OCI-LY3 (cell line): ENCODE results near the gene PLCL1.

ENCODE experiments used
- EZH2phosphoT487 ChIP-seq: fragments of 200-600 bp; shearing (Covaris generic); IDR thresholded peaks from 2 replicates; pipeline ENCODE4 v1.6.1; 2018; ENCODE audit warnings: antibody characterized with exemption, mixed run types, low read depth
- TF ChIP-seq, protein P1 (sequence below): fragments of 200-600, 300-600 bp; sonication (generic); IDR thresholded peaks from 2 replicates; pipeline ENCODE4 v1.5.1; 2014; ENCODE audit warnings: antibody characterized with exemption, low read length, low read depth

DNA sequence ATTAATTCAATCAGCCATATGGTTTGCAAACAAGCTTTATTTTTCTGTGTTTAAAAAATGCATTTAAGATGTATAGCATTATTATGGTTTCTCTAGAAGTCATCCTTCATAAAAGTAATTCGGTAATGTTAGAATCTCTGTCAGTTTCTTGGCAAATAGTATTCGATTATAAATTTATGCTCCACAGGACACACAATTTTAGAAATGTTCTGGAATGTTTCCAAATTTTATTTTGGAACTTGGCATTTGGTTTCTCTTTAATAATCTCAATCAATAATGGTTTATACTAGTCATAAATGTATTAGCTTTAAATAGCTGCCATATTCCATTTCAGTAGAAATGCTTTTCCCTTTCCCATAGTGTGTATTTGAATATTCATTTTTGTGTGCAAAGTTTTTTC, 156.4 kb downstream of the PLCL1 start:
- TF ChIP-seq, protein P1, sequence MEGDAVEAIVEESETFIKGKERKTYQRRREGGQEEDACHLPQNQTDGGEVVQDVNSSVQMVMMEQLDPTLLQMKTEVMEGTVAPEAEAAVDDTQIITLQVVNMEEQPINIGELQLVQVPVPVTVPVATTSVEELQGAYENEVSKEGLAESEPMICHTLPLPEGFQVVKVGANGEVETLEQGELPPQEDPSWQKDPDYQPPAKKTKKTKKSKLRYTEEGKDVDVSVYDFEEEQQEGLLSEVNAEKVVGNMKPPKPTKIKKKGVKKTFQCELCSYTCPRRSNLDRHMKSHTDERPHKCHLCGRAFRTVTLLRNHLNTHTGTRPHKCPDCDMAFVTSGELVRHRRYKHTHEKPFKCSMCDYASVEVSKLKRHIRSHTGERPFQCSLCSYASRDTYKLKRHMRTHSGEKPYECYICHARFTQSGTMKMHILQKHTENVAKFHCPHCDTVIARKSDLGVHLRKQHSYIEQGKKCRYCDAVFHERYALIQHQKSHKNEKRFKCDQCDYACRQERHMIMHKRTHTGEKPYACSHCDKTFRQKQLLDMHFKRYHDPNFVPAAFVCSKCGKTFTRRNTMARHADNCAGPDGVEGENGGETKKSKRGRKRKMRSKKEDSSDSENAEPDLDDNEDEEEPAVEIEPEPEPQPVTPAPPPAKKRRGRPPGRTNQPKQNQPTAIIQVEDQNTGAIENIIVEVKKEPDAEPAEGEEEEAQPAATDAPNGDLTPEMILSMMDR: no peak
- TF ChIP-seq EZH2phosphoT487: no peak
